ENCODE data around the gene WDFY3. TPM values are rescaled to one million over a fixed set of nuclear protein-coding genes. Genes with fewer than 3 reads are reported as not detected.

Gene WDFY3
- total and polyA plus RNA-seq, 2 of the 13 experiments (the other 11 are each of a cell fraction or from before 2014, with no cell fraction given) = 16.7 to 24.5 TPM

- H3K36me3 ChIP-seq (replicated peaks in 1 of 2; ENCODE audit: control insufficient read depth in 1 of 2, insufficient read depth in 2 of 2, low read length in 2 of 2) = no peaks in the 10 kb centered on the region
- no peak for FAIRE-seq
These were observed 322.4 kb downstream of the WDFY3 start for GRCh38 chr4:84644087-84644486.

More at GRCh38 chr4:84644087-84644486, 322.4 kb downstream of the WDFY3 start:
- Histone ChIP-seq H3K4me3 (replicated peaks in 1 of 3; ENCODE audit: insufficient read depth in 1 of 3, low read depth in 2 of 3, low read length in 3 of 3) (no peak overlapping the region), H3K9ac (ENCODE audit: insufficient read depth, low read depth, low read length) (no peak overlapping the region), H3K79me2 (ENCODE audit: insufficient read depth, low read length) (no peaks in the 10 kb centered on the region), H3K27me3 (ENCODE audit: control insufficient read depth in 1 of 2, insufficient read depth in 2 of 2, low read length in 2 of 2) (no peaks in the 10 kb centered on the region), H3K4me1 (ENCODE audit: insufficient read depth, low read length) (peaks cover 17% of the 10 kb centered on the region), H3K9me3 (ENCODE audit: low read length) (no peaks in the 10 kb centered on the region), H2AFZ (ENCODE audit: low read length) (no peak overlapping the region), H4K20me1 (ENCODE audit: insufficient read depth, low read length) (no peaks in the 10 kb centered on the region), H3K4me2 (ENCODE audit: low read depth, low read length) (no peak overlapping the region), H3K27ac (ENCODE audit: extremely low read length, insufficient read depth, low read length) (no peak overlapping the region)
- no peak for ATAC-seq
- no peak for DNase-seq (ENCODE audit: low spot score)
- in situ Hi-C loops (cut with HindIII; ENCODE audit: extremely low pct_ligation_motif_present, low pct_unique_long_range_greater_than_20kb) (no loop called here), intact Hi-C loops (cut with micrococcal nuclease; ENCODE audit: unreplicated experiment) (no loop called here)
- no peak for TF ChIP-seq SP140L (CRISPR knock-in tag; IDR thresholded peaks at IDR 0.05; ENCODE audit: borderline replicate concordance)
- TF ChIP-seq ZNF251 (CRISPR knock-in tag; IDR thresholded peaks at IDR 0.05) = no peak
- no peak for TF ChIP-seq ZNF484 (CRISPR knock-in tag; IDR thresholded peaks at IDR 0.05; ENCODE audit: borderline replicate concordance, low read depth)
- no peak for TF ChIP-seq ZSCAN29 (CRISPR knock-in tag; conservative IDR thresholded peaks at IDR 0.05)
- no peak for TF ChIP-seq ZBTB4 (CRISPR knock-in tag; IDR thresholded peaks at IDR 0.05; ENCODE audit: borderline replicate concordance)
- no peak for TF ChIP-seq ZFP82 (CRISPR knock-in tag; IDR thresholded peaks at IDR 0.05; ENCODE audit: borderline replicate concordance)
- TF ChIP-seq NFATC3 (CRISPR knock-in tag; IDR thresholded peaks at IDR 0.05) = no peak
- no peak for TF ChIP-seq MEIS1 (CRISPR knock-in tag; IDR thresholded peaks at IDR 0.05; ENCODE audit: borderline replicate concordance)
- TF ChIP-seq TCF12 (IDR thresholded peaks at IDR 0.05) = no peak
- TF ChIP-seq TCF12 (CRISPR knock-in tag; IDR thresholded peaks at IDR 0.05) = no peak
- TF ChIP-seq PRDM10 (CRISPR knock-in tag; IDR thresholded peaks at IDR 0.05; ENCODE audit: low read depth) = no peak
- TF ChIP-seq AHR (CRISPR knock-in tag; IDR thresholded peaks at IDR 0.05) = no peak
- no peak for TF ChIP-seq TAF1 (CRISPR knock-in tag; IDR thresholded peaks at IDR 0.05)
- TF ChIP-seq ZNF614 (CRISPR knock-in tag; IDR thresholded peaks at IDR 0.05; ENCODE audit: borderline replicate concordance) = no peak
- no peak for TF ChIP-seq BATF2 (CRISPR knock-in tag; IDR thresholded peaks at IDR 0.05)
- BruUV-seq (replicated peaks) = no TSS peak
- WGBS (ENCODE audit: low lambda C conversion rate) = 88% methylated on average over 5 of the region's 5 CpGs
- ChIA-PET POLR2A (no interaction called here), CTCF (ENCODE audit: low intra/inter-chr PET ratio, low total read pairs) (no interaction called here)
